Suprapubic skin (tissue), 3 donors: ENCODE data around the gene C3orf22.

Source experiments
- CTCF ChIP-seq, 2 donors: fragments of 200-600 bp in 1 of 2; fragments of 450-650 bp in 1 of 2; sonication (generic) in 1 of 2; IDR thresholded peaks; one replicate each; pipeline ENCODE4 v1.5.1; 2016 to 2019; ENCODE audit warnings: antibody characterized with exemption in 2 of 2, mild to moderate bottlenecking in 1 of 2, moderate library complexity in 1 of 2
- EP300 ChIP-seq: sonication (generic); formaldehyde crosslinking; IDR thresholded peaks from one replicate; pipeline ENCODE4 v1.6.1; 2017; ENCODE audit warnings: antibody characterized with exemption

GRCh38 chr3:126580746-126581145, 22.0 kb upstream of the C3orf22 start:
- TF ChIP-seq CTCF (IDR thresholded peaks at IDR 0.05) (no peak), EP300 (no peak)
